Midbrain (tissue), 1 donor: ENCODE results near the gene DIAPH2.

Experiments
- DNase-seq: peaks from one replicate; lab custom pipeline; 2025; lab: John Stamatoyannopoulos, UW

The DIAPH2 gene

GRCh38 chrX:97189668-97190067 is 505.0 kb downstream of the DIAPH2 start:
- no peak for DNase-seq

- no peak for DNase-seq
Observed at GRCh38 chrX:97199501-97199900, 514.9 kb downstream of the DIAPH2 start.

- DNase-seq, result no peak
Observed at GRCh38 chrX:97200454-97200853, 515.8 kb downstream of the DIAPH2 start.

GRCh38 chrX:97210501-97210900 is 525.9 kb downstream of the DIAPH2 start:
- DNase-seq, result no peak

- no peak for DNase-seq
Observed at GRCh38 chrX:97211070-97211469, 526.4 kb downstream of the DIAPH2 start.

- DNase-seq, result no peak
Observed at GRCh38 chrX:97215186-97215585, 530.5 kb downstream of the DIAPH2 start.

GRCh38 chrX:97224148-97224547 is 539.5 kb downstream of the DIAPH2 start:
- DNase-seq, result no peak

GRCh38 chrX:97229318-97229717 is 544.7 kb downstream of the DIAPH2 start:
- no peak for DNase-seq

GRCh38 chrX:97230948-97231347 is 546.3 kb downstream of the DIAPH2 start:
- no peak for DNase-seq

GRCh38 chrX:97234471-97235081 is 549.9 kb downstream of the DIAPH2 start:
- no peak for DNase-seq

GRCh38 chrX:97238632-97239031 is 554.0 kb downstream of the DIAPH2 start:
- DNase-seq, result no peak

GRCh38 chrX:97252111-97252510 is 567.5 kb downstream of the DIAPH2 start:
- DNase-seq, result no peak

- DNase-seq, result no peak
Observed at GRCh38 chrX:97260679-97261078, 576.0 kb downstream of the DIAPH2 start.

- DNase-seq, result no peak
Observed at GRCh38 chrX:97266406-97267121, 581.9 kb downstream of the DIAPH2 start.

GRCh38 chrX:97267396-97268181 is 582.9 kb downstream of the DIAPH2 start:
- no peak for DNase-seq

- DNase-seq, result no peak
Observed at GRCh38 chrX:97268182-97268680, 583.6 kb downstream of the DIAPH2 start.

GRCh38 chrX:97284531-97284930 is 599.9 kb downstream of the DIAPH2 start:
- DNase-seq, result no peak

- DNase-seq, result no peak
Observed at GRCh38 chrX:97290199-97290598, 605.6 kb downstream of the DIAPH2 start.

GRCh38 chrX:97294041-97294440 is 609.4 kb downstream of the DIAPH2 start:
- no peak for DNase-seq

- no peak for DNase-seq
Observed at GRCh38 chrX:97295954-97296353, 611.3 kb downstream of the DIAPH2 start.

GRCh38 chrX:97306771-97307470 is 622.3 kb downstream of the DIAPH2 start:
- no peak for DNase-seq

GRCh38 chrX:97308171-97308570 is 623.5 kb downstream of the DIAPH2 start:
- DNase-seq, result no peak
